Ovary (tissue), 9 donors: ENCODE data around the gene CTU1. TPM values are rescaled to one million over a fixed set of nuclear protein-coding genes. Genes with fewer than 3 reads are reported as not detected.

ENCODE experiments used
- DNase-seq, 5 donors: peaks; one replicate each; pipeline ENCODE4 v3.0.0-alpha.2; 2019 to 2020
- H3K27ac ChIP-seq, 2 donors: fragments of 200-600 bp; one replicate each; pipeline versions ENCODE4 v1.5.1 to v1.8.0; 2019 to 2022
- H3K27me3 ChIP-seq: fragments of 200-600 bp; one replicate; pipeline ENCODE4 v1.8.0; 2022
- H3K36me3 ChIP-seq: fragments of 200-600 bp; sonication (generic); one replicate; pipeline ENCODE4 v1.5.1; 2019
- H3K4me1 ChIP-seq: one replicate; pipeline ENCODE4 v1.8.1; 2013; ENCODE audit warnings: mild to moderate bottlenecking, moderate library complexity; ENCODE audit not compliant: insufficient read depth
- H3K4me3 ChIP-seq: fragments of 200-600 bp; sonication (generic); one replicate; pipeline ENCODE4 v1.5.1; 2017
- H3K9me3 ChIP-seq, 2 donors: fragments of 200-600 bp in 1 of 2; sonication (generic) in 1 of 2; one replicate each; pipeline versions ENCODE4 v1.5.1 to v1.8.1; 2013 to 2019; ENCODE audit warnings: mild to moderate bottlenecking in 1 of 2, moderate library complexity in 1 of 2
- CTCF ChIP-seq, 3 donors: fragments of 450-650 bp in 2 of 3; fragments of 200-600 bp in 1 of 3; IDR thresholded peaks; one replicate each; pipeline versions ENCODE4 v1.5.1 to v1.8.0; 2016 to 2022; ENCODE audit warnings: antibody characterized with exemption in 3 of 3, mild to moderate bottlenecking in 1 of 3
- EP300 ChIP-seq: sonication (generic); formaldehyde crosslinking; IDR thresholded peaks from one replicate; pipeline ENCODE4 v1.6.1; 2017; ENCODE audit warnings: antibody characterized with exemption
- POLR2A ChIP-seq: fragments of 450-650 bp; IDR thresholded peaks from one replicate; pipeline ENCODE4 v1.6.1; 2017; ENCODE audit warnings: antibody characterized with exemption, mild to moderate bottlenecking, moderate library complexity
- WGBS, 3 donors: extraction: QIAGEN DNeasy Blood & Tissue Kit in 1 of 3; methylation state at CpG; one replicate each; pipeline versions ENCODE4 v1.1.5 to v1.1.7; 2013 to 2017; 5-methylcytosine and 5-hydroxymethylcytosine counted together
- intact Hi-C, 4 donors: fragments of 100-400 bp; cut with DNase I; formaldehyde crosslinking; loops; one replicate each; pipeline versions ENCODE4 v1.11.0 to v1.15.1; 2022 to 2023
- polyA plus RNA-seq, 2 donors: library from polyadenylated mRNA; stranded (reverse); fragments of 200-250 nt in 1 of 2; fragments of 350-450 nt in 1 of 2; fragmentation: Illumina TruSeq in 1 of 2; extraction: RNeasy Lipid Tissue Mini Kit (QIAGEN cat#74804) in 1 of 2; gene quantifications; one replicate each; pipeline ENCODE4 v1.2.3, GENCODE V29; 2013 to 2014
- total RNA-seq, 7 donors: library from RNA; depleted of rRNA in 2 of 7; stranded (reverse); fragments of >200 nt in 2 of 7; fragmentation: NEBNext Ultra II Directional in 3 of 7; extraction: Animal tissue kit (Norgen Biotek cat#: 25700) in 3 of 7; gene quantifications; one replicate each; pipeline versions ENCODE4 v1.1.0 to v1.2.4, GENCODE V29; 2016 to 2023
- donor health status: DM: no; HTN: no; CAD: no; lungs with moderate emphysema.
- donor health status: DM: no; HTN: no; CAD: no.
- donor health status: Bipolar disorder and iron deficiency.
- donor health status: DM: yes; HTN: yes; CAD: no.
- donor health status: DM: no; HTN: no; CAD: no.
- donor health status: DM: yes; HTN: yes; CAD: no.

Gene CTU1
- total and polyA plus RNA-seq, 9 donors: 1.1 to 17.2 (median 12.3) TPM

GRCh38 chr19:51078731-51079130, 29.5 kb downstream of the CTU1 start:
- TF ChIP-seq POLR2A (no peak), CTCF (IDR thresholded peaks at IDR 0.05) (no peak), EP300 (no peak)
- DNase-seq: no peak
- no peak overlapping the region for H3K27ac ChIP-seq
- no peak overlapping the region for H3K4me3 ChIP-seq
- H3K4me1 ChIP-seq: no peaks in the 10 kb centered on the region
- no peaks in the 10 kb centered on the region for H3K36me3 ChIP-seq
- H3K9me3 ChIP-seq: no peaks in the 10 kb centered on the region
- 92 to 94% (median 93%) methylated on average over 6 of the region's 6 CpGs for WGBS, 3 donors
- no peaks in the 10 kb centered on the region for H3K27me3 ChIP-seq
- intact Hi-C loops: no loop called here

GRCh38 chr19:51078104-51078503, 30.1 kb downstream of the CTU1 start:
- no peak for DNase-seq
- TF ChIP-seq EP300 (no peak), CTCF (IDR thresholded peaks at IDR 0.05) (no peak), POLR2A (no peak)
- H3K9me3 ChIP-seq: no peaks in the 10 kb centered on the region
- intact Hi-C loops: no loop called here
- no peaks in the 10 kb centered on the region for H3K27me3 ChIP-seq
- WGBS, 3 donors: 79 to 85% (median 80%) methylated on average over 6 of the region's 6 CpGs
- no peak overlapping the region for H3K4me3 ChIP-seq
- no peaks in the 10 kb centered on the region for H3K36me3 ChIP-seq
- no peak overlapping the region for H3K27ac ChIP-seq
- no peaks in the 10 kb centered on the region for H3K4me1 ChIP-seq

GRCh38 chr19:51076631-51077213, 31.5 kb downstream of the CTU1 start:
- H3K4me3 ChIP-seq: no peak overlapping the region
- WGBS, 3 donors: 69 to 74% (median 70%) methylated on average over 14 of the region's 14 CpGs
- intact Hi-C loops: no loop called here
- DNase-seq: no peak
- H3K27ac ChIP-seq: no peak overlapping the region
- no peaks in the 10 kb centered on the region for H3K4me1 ChIP-seq
- H3K36me3 ChIP-seq: no peaks in the 10 kb centered on the region
- TF ChIP-seq POLR2A: no peak
- no peak for TF ChIP-seq CTCF (IDR thresholded peaks at IDR 0.05)
- TF ChIP-seq EP300: no peak
- H3K27me3 ChIP-seq: no peaks in the 10 kb centered on the region
- no peaks in the 10 kb centered on the region for H3K9me3 ChIP-seq

GRCh38 chr19:51075998-51076397, 32.2 kb downstream of the CTU1 start:
- Histone ChIP-seq H3K27me3 (no peaks in the 10 kb centered on the region), H3K36me3 (no peaks in the 10 kb centered on the region), H3K4me3 (no peak overlapping the region), H3K9me3 (no peaks in the 10 kb centered on the region), H3K27ac (no peak overlapping the region), H3K4me1 (no peaks in the 10 kb centered on the region)
- DNase-seq: no peak
- 85 to 89% (median 88%) methylated on average over 5 of the region's 5 CpGs for WGBS, 3 donors
- TF ChIP-seq CTCF (IDR thresholded peaks at IDR 0.05) (no peak), POLR2A (no peak), EP300 (no peak)
- intact Hi-C loops: no loop called here

GRCh38 chr19:51071095-51071405, 37.2 kb downstream of the CTU1 start:
- no peak for DNase-seq
- WGBS, 3 donors: 63 to 70% (median 63%) methylated on average over 4 of the region's 4 CpGs
- intact Hi-C loops: no loop called here
- no peaks in the 10 kb centered on the region for H3K4me1 ChIP-seq
- no peaks in the 10 kb centered on the region for H3K27me3 ChIP-seq
- TF ChIP-seq EP300: no peak
- TF ChIP-seq POLR2A: no peak
- H3K27ac ChIP-seq: no peak overlapping the region
- H3K4me3 ChIP-seq: no peak overlapping the region
- no peaks in the 10 kb centered on the region for H3K9me3 ChIP-seq
- H3K36me3 ChIP-seq: no peaks in the 10 kb centered on the region
